Prostate gland (tissue), 2 donors: ENCODE results near the gene SFRP2. TPM values are rescaled to one million over a fixed set of nuclear protein-coding genes. Genes with fewer than 3 reads are reported as not detected.
A peak's percentile ranks its signal among the peaks of the same experiment; 100 is the strongest.

Experiments
- DNase-seq: peaks from one replicate; pipeline ENCODE4 v3.0.0-alpha.2; 2019; ENCODE audit warnings: low spot score
- H3K27ac ChIP-seq, 2 donors: fragments of 200-600 bp; sonication (generic); 2 replicates each; pipeline ENCODE4 v1.5.1; 2017 to 2019
- H3K27me3 ChIP-seq: fragments of 200-600 bp; sonication (generic); replicated peaks from 2 replicates; pipeline ENCODE4 v1.5.1; 2019; ENCODE audit not compliant: insufficient read depth
- H3K36me3 ChIP-seq, 2 donors: fragments of 200-600 bp; sonication (generic); 1 replicate in 1 of 2; 2 replicates in 1 of 2; pipeline versions ENCODE4 v1.5.1 to v1.8.1; 2017 to 2019
- H3K4me1 ChIP-seq: fragments of 200-600 bp; sonication (generic); replicated peaks from 2 replicates; pipeline ENCODE4 v1.5.1; 2019
- H3K4me3 ChIP-seq, 2 donors: fragments of 200-600 bp; sonication (generic); 2 replicates each; pipeline ENCODE4 v1.5.1; 2017 to 2019
- H3K9me3 ChIP-seq: fragments of 200-600 bp; sonication (generic); 2 replicates; pipeline ENCODE4 v1.5.1; 2017
- CTCF ChIP-seq, 4 experiments: fragments of 200-600 bp in 2 of 4; fragments of 450-650 bp in 2 of 4; sonication (generic) in 2 of 4; IDR thresholded peaks; 1 replicate in 3 of 4; 2 replicates in 1 of 4; pipeline ENCODE4 v1.5.1; 2016 to 2019; ENCODE audit warnings: antibody characterized with exemption in 4 of 4, mild to moderate bottlenecking in 2 of 4, moderate library complexity in 2 of 4
- POLR2A ChIP-seq: fragments of 450-650 bp; IDR thresholded peaks from one replicate; pipeline ENCODE4 v1.6.1; 2016; ENCODE audit warnings: antibody characterized with exemption, mild to moderate bottlenecking
- POLR2AphosphoS5 ChIP-seq: sonication (generic); formaldehyde crosslinking; IDR thresholded peaks from one replicate; pipeline ENCODE4 v1.6.1; 2017; ENCODE audit warnings: antibody characterized with exemption
- WGBS: methylation state at CpG from one replicate; pipeline ENCODE4 v1.1.5; 2018; 5-methylcytosine and 5-hydroxymethylcytosine counted together
- intact Hi-C: fragments of 100-400 bp; cut with DNase I; formaldehyde crosslinking; loops from one replicate; pipeline ENCODE4 v1.14.2; 2022
- total RNA-seq, 2 donors: library from RNA; depleted of rRNA; stranded (reverse); fragments of >200 nt; gene quantifications; one replicate each; pipeline ENCODE4 v1.1.0, GENCODE V29; 2016

Gene SFRP2
- 1 to 10 TPM; 3.7 to 6.1 TPM for total RNA-seq

GRCh38 chr4:153788413-153789276, at the start of gene SFRP2:
Gene SFRP2 (minus strand): TSS chr4:153789083. CDS start chr4:153788835, 248 bp downstream.
- Histone ChIP-seq H3K27me3 (peaks cover 26% of the 10 kb centered on the region), H3K27ac (peak within 1 kb of the TSS in 1 of 2 donors; percentile 10)

GRCh38 chr4:153838564-153838963, 49.7 kb upstream of the SFRP2 start:
- H3K27ac ChIP-seq, result no peak overlapping the region
- no peaks in the 10 kb centered on the region for H3K9me3 ChIP-seq
- H3K36me3 ChIP-seq, result no peaks in the 10 kb centered on the region
- WGBS, result 55% methylated on average over 3 of the region's 3 CpGs
- no peak overlapping the region for H3K4me3 ChIP-seq
- no peak for DNase-seq
- H3K4me1 ChIP-seq, result no peaks in the 10 kb centered on the region
- intact Hi-C loops, result no loop called here
- TF ChIP-seq POLR2AphosphoS5, result no peak
- no peak for TF ChIP-seq CTCF (IDR thresholded peaks at IDR 0.05)
- TF ChIP-seq POLR2A, result no peak
- H3K27me3 ChIP-seq, result no peaks in the 10 kb centered on the region

More at GRCh38 chr4:153788413-153789276, at the start of gene SFRP2:
- H3K36me3 ChIP-seq, result no peaks in the 10 kb centered on the region
- WGBS, result 5% methylated on average over 44 of the region's 72 CpGs
- H3K9me3 ChIP-seq, result no peaks in the 10 kb centered on the region
- peak within 1 kb of the TSS; percentile 19 to 26 for H3K4me3 ChIP-seq
- no peak for DNase-seq
- peaks cover 6% of the 10 kb centered on the region for H3K4me1 ChIP-seq
- intact Hi-C loops, result no loop called here
- TF ChIP-seq POLR2AphosphoS5, result no peak
- TF ChIP-seq CTCF (IDR thresholded peaks at IDR 0.05), result no peak
- no peak for TF ChIP-seq POLR2A

GRCh38 chr4:153834901-153835300, 46.0 kb upstream of the SFRP2 start:
- Histone ChIP-seq H3K27ac (no peak overlapping the region), H3K36me3 (no peaks in the 10 kb centered on the region), H3K27me3 (no peaks in the 10 kb centered on the region), H3K4me3 (no peak overlapping the region), H3K9me3 (no peaks in the 10 kb centered on the region), H3K4me1 (no peaks in the 10 kb centered on the region)
- intact Hi-C loops, result no loop called here
- no peak for DNase-seq
- WGBS, result 80% methylated on average over 5 of the region's 5 CpGs
- TF ChIP-seq POLR2A, result no peak
- TF ChIP-seq POLR2AphosphoS5, result no peak
- TF ChIP-seq CTCF (IDR thresholded peaks at IDR 0.05), result no peak

- Histone ChIP-seq H3K4me3 (no peak overlapping the region), H3K4me1 (no peaks in the 10 kb centered on the region), H3K27ac (no peak overlapping the region), H3K27me3 (no peaks in the 10 kb centered on the region), H3K36me3 (no peaks in the 10 kb centered on the region), H3K9me3 (no peaks in the 10 kb centered on the region)
- no peak for TF ChIP-seq POLR2AphosphoS5
- TF ChIP-seq POLR2A, result no peak
- TF ChIP-seq CTCF (IDR thresholded peaks at IDR 0.05), result no peak
- DNase-seq, result no peak
- intact Hi-C loops, result no loop called here
- WGBS, result 78% methylated on average over 3 of the region's 3 CpGs
Observed at GRCh38 chr4:153832720-153833287, 43.9 kb upstream of the SFRP2 start.
